SU-DHL-6 (cell line): Measurements from ENCODE around the gene GPR157.
"Not testable (repeated sequence)": the region's sequence is repeated elsewhere in the genome, so short reads cannot be mapped to it uniquely, and the experiment has no call there.

Experiments
- H2AFZ ChIP-seq: fragments of 200-600 bp; sonication (generic); 2 replicates; pipeline ENCODE4 v1.6.1; 2014; ENCODE audit warnings: low read depth, mild to moderate bottlenecking, moderate library complexity, mixed read lengths, antibody characterized with exemption, low read length; ENCODE audit not compliant: severe bottlenecking
- H3F3A ChIP-seq: fragments of 200-600 bp; shearing (Covaris generic); 2 replicates; pipeline ENCODE4 v1.6.0; 2016; ENCODE audit warnings: antibody characterized with exemption, mild to moderate bottlenecking; ENCODE audit not compliant: insufficient read depth
- H3K27ac ChIP-seq: fragments of 200-600 bp; sonication (generic); 2 replicates; pipeline ENCODE4 v1.5.1; 2016; ENCODE audit warnings: low read depth, mild to moderate bottlenecking, low read length, moderate library complexity, mixed read lengths
- H3K27me3 ChIP-seq: fragments of 200-600 bp; sonication (generic), shearing (Covaris generic); 2 replicates; pipeline ENCODE4 v1.6.0; 2014; ENCODE audit warnings: mild to moderate bottlenecking, low read length
- H3K36me3 ChIP-seq: fragments of 200-600 bp; sonication (generic); 2 replicates; pipeline ENCODE4 v1.6.1; 2014; ENCODE audit warnings: mild to moderate bottlenecking, low read length, mixed read lengths
- H3K4me2 ChIP-seq: fragments of 300-600, 200-600 bp; shearing (Covaris generic), sonication (generic); 2 replicates; pipeline ENCODE4 v1.6.0; 2014; ENCODE audit warnings: low read length, low read depth, mild to moderate bottlenecking; ENCODE audit not compliant: poor library complexity, severe bottlenecking
- H3K4me3 ChIP-seq: fragments of 200-600 bp; sonication (generic); 2 replicates; pipeline ENCODE4 v1.5.1; 2014; ENCODE audit warnings: antibody characterized with exemption, low read length, mild to moderate bottlenecking, mixed read lengths; ENCODE audit not compliant: insufficient read depth, poor library complexity, severe bottlenecking
- H3K79me2 ChIP-seq: fragments of 200-600 bp; sonication (generic); 2 replicates; pipeline ENCODE4 v1.6.1; 2014; ENCODE audit warnings: mild to moderate bottlenecking, low read length, moderate library complexity; ENCODE audit not compliant: insufficient read depth
- H3K9ac ChIP-seq: fragments of 200-600 bp; sonication (generic); 2 replicates; pipeline ENCODE4 v1.7.0; 2014; ENCODE audit warnings: mild to moderate bottlenecking, low read length
- H3K9me2 ChIP-seq: fragments of 200-600 bp; sonication (generic); replicated peaks from 2 replicates; pipeline ENCODE4 v1.6.1; 2014; ENCODE audit warnings: low read length; ENCODE audit not compliant: insufficient read depth
- H3K9me3 ChIP-seq: fragments of 200-600 bp; sonication (generic); 2 replicates; pipeline ENCODE4 v1.6.1; 2014; ENCODE audit warnings: low read length, mixed read lengths; ENCODE audit not compliant: insufficient read depth
- H4K20me1 ChIP-seq: fragments of 200-600 bp; sonication (generic); 2 replicates; pipeline ENCODE4 v1.6.1; 2014; ENCODE audit warnings: low read depth, mild to moderate bottlenecking, antibody characterized with exemption, low read length, moderate library complexity, mixed read lengths
- CTCF ChIP-seq: fragments of 200-600 bp; sonication (generic); IDR thresholded peaks from one replicate; pipeline ENCODE4 v1.5.1; 2017; ENCODE audit warnings: antibody characterized with exemption, mild to moderate bottlenecking, low read length, moderate library complexity; ENCODE audit not compliant: insufficient read depth, poor library complexity, severe bottlenecking
- EZH2phosphoT487 ChIP-seq: fragments of 200-600 bp; sonication (generic), shearing (Covaris generic); conservative IDR thresholded peaks from 2 replicates; pipeline ENCODE4 v1.6.1; 2018; ENCODE audit warnings: mild to moderate bottlenecking, antibody characterized with exemption, low read length, moderate library complexity, mixed read lengths

Gene GPR157

GRCh38 chr1:9155879-9156278 is 27.0 kb upstream of the GPR157 start:
- no peaks in the 10 kb centered on the region for H4K20me1 ChIP-seq
- no peaks in the 10 kb centered on the region for H3F3A ChIP-seq
- no peak overlapping the region for H3K27ac ChIP-seq
- no peak overlapping the region for H3K9ac ChIP-seq
- no peaks in the 10 kb centered on the region for H3K9me2 ChIP-seq
- no peaks in the 10 kb centered on the region for H3K27me3 ChIP-seq
- no peaks in the 10 kb centered on the region for H3K9me3 ChIP-seq
- no peak overlapping the region for H2AFZ ChIP-seq
- TF ChIP-seq EZH2phosphoT487: no peak
- TF ChIP-seq CTCF: no peak
- no peaks in the 10 kb centered on the region for H3K79me2 ChIP-seq
- no peaks in the 10 kb centered on the region for H3K36me3 ChIP-seq
- no peak overlapping the region for H3K4me3 ChIP-seq
- H3K4me2 ChIP-seq: no peak overlapping the region

GRCh38 chr1:9155405-9155804 is 26.5 kb upstream of the GPR157 start:
- H3K27ac ChIP-seq, H4K20me1 ChIP-seq, H3F3A ChIP-seq, H3K36me3 ChIP-seq, H3K9me2 ChIP-seq, H3K9me3 ChIP-seq, H3K9ac ChIP-seq, H3K4me3 ChIP-seq, H3K27me3 ChIP-seq, H3K79me2 ChIP-seq, H2AFZ ChIP-seq, H3K4me2 ChIP-seq: not testable (repeated sequence)

- Histone ChIP-seq H3K79me2 (no peaks in the 10 kb centered on the region), H2AFZ (no peak overlapping the region), H3K9me2 (no peaks in the 10 kb centered on the region), H3K27ac (no peak overlapping the region), H3K9ac (no peak overlapping the region), H3K4me3 (no peak overlapping the region), H3K27me3 (no peaks in the 10 kb centered on the region), H3K36me3 (no peaks in the 10 kb centered on the region), H3K9me3 (no peaks in the 10 kb centered on the region), H3K4me2 (no peak overlapping the region), H3F3A (no peaks in the 10 kb centered on the region), H4K20me1 (no peaks in the 10 kb centered on the region)
- TF ChIP-seq CTCF (no peak), EZH2phosphoT487 (no peak)
These were observed 24.2 kb upstream of the GPR157 start for GRCh38 chr1:9153152-9153551.

GRCh38 chr1:9152535-9152934 is 23.6 kb upstream of the GPR157 start:
- Histone ChIP-seq H4K20me1 (no peaks in the 10 kb centered on the region), H3K9me3 (no peaks in the 10 kb centered on the region), H3K9me2 (no peaks in the 10 kb centered on the region), H3F3A (no peaks in the 10 kb centered on the region), H2AFZ (no peak overlapping the region), H3K27ac (no peak overlapping the region), H3K4me3 (no peak overlapping the region), H3K79me2 (no peaks in the 10 kb centered on the region), H3K9ac (no peak overlapping the region), H3K27me3 (no peaks in the 10 kb centered on the region), H3K4me2 (no peak overlapping the region), H3K36me3 (no peaks in the 10 kb centered on the region)
- TF ChIP-seq EZH2phosphoT487: no peak
- no peak for TF ChIP-seq CTCF
